ENCODE results near the gene SLC45A1.

Gene SLC45A1

GRCh38 chr1:8315573-8316475, 2.1 kb upstream of the SLC45A1 start:
- no peak for DNase-seq
- Histone ChIP-seq H3K27me3 (ENCODE audit: insufficient read depth, low read length) (peaks cover 2% of the 10 kb centered on the region), H3K79me2 (ENCODE audit: control insufficient read depth, insufficient read depth, low read length, poor library complexity) (peaks cover 6% of the 10 kb centered on the region), H3K4me1 (ENCODE audit: control insufficient read depth in 1 of 2, insufficient read depth in 2 of 2, low read length in 2 of 2) (peaks cover 19 to 26% of the 10 kb centered on the region in 2 experiments), H3K4ac (ENCODE audit: low read depth, low read length) (peak overlapping the region; percentile 72), H3K14ac (ENCODE audit: low read length) (peak overlapping the region; percentile 89), H3K4me3 (ENCODE audit: low read depth, low read length) (no peak overlapping the region), H3K23ac (ENCODE audit: low read length) (no peak overlapping the region), H3K4me2 (ENCODE audit: low read length) (no peak overlapping the region), H2AFZ (ENCODE audit: insufficient read depth, low read length, poor library complexity) (peak overlapping the region; percentile 32), H2BK120ac (ENCODE audit: insufficient read depth, low read length, poor library complexity) (peak overlapping the region; percentile 93), H3K27ac (ENCODE audit: low read depth, low read length) (peak overlapping the region; percentile 93), H3K18ac (ENCODE audit: low read length) (peak overlapping the region; percentile 84), H2AK5ac (ENCODE audit: low read length) (peak overlapping the region; percentile 85), H3K79me1 (ENCODE audit: low read length) (peaks cover 31% of the 10 kb centered on the region), H2BK5ac (ENCODE audit: low read depth, low read length, poor library complexity) (peak overlapping the region; percentile 95), H4K91ac (ENCODE audit: low read depth, low read length) (peak overlapping the region; percentile 95), H4K12ac (ENCODE audit: low read depth, low read length) (peak overlapping the region; percentile 67), H3K36me3 (ENCODE audit: control insufficient read depth in 1 of 2, insufficient read depth in 2 of 2, low read length in 2 of 2) (no peaks in the 10 kb centered on the region), H2BK12ac (ENCODE audit: low read length) (peak overlapping the region; percentile 75), H3K9me3 (ENCODE audit: insufficient read depth, low read depth, low read length) (no peaks in the 10 kb centered on the region), H3K9ac (ENCODE audit: low read length) (no peak overlapping the region), H4K8ac (ENCODE audit: low read depth, low read length) (peak overlapping the region; percentile 77)
- no CpG with 5 or more reads among the region's 14 CpGs for WGBS (ENCODE audit: extremely low coverage, insufficient coverage, insufficient read length)

DNA sequence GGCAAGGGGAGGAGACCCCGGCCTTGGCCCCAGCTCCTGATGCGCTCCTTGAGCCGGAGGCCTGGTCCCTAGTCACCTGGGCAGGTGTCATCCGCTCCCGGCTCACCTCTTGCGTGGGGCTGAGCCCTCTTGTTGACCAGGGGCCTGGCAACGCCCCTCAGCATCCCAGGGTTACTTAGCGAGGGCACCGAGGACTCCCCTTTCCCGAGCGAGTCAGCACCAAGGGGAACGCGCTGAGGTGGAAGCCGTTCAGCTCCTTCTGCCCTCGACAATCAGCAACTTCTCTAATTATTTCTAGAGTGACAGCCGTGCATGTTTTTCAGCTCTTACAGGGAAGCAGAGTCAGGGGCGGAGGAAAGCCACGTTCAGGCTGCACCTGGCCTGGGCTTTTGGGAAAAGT, 522 bp downstream of the SLC45A1 start:
- WGBS (ENCODE audit: extremely low coverage, insufficient coverage, insufficient read length) = no CpG with 5 or more reads among the region's 18 CpGs
- Histone ChIP-seq H3K9me3 (ENCODE audit: insufficient read depth, low read depth, low read length) (no peaks in the 10 kb centered on the region), H3K4me2 (ENCODE audit: low read length) (peak overlapping the region; percentile 77), H3K27me3 (ENCODE audit: insufficient read depth, low read length) (peaks cover 2% of the 10 kb centered on the region), H3K36me3 (ENCODE audit: control insufficient read depth in 1 of 2, insufficient read depth in 2 of 2, low read length in 2 of 2) (no peaks in the 10 kb centered on the region), H3K79me1 (ENCODE audit: low read length) (peaks cover 27% of the 10 kb centered on the region), H3K14ac (ENCODE audit: low read length) (peak overlapping the region; percentile 33), H4K12ac (ENCODE audit: low read depth, low read length) (no peak overlapping the region), H3K9ac (ENCODE audit: low read length) (no peak overlapping the region), H4K91ac (ENCODE audit: low read depth, low read length) (no peak overlapping the region), H3K4ac (ENCODE audit: low read depth, low read length) (no peak overlapping the region), H2BK120ac (ENCODE audit: insufficient read depth, low read length, poor library complexity) (no peak overlapping the region), H2BK5ac (ENCODE audit: low read depth, low read length, poor library complexity) (no peak overlapping the region), H3K23ac (ENCODE audit: low read length) (no peak overlapping the region), H3K4me3 (ENCODE audit: low read depth, low read length) (no peak overlapping the region), H3K79me2 (ENCODE audit: control insufficient read depth, insufficient read depth, low read length, poor library complexity) (peaks cover 6% of the 10 kb centered on the region), H2AFZ (ENCODE audit: insufficient read depth, low read length, poor library complexity) (no peak overlapping the region), H3K27ac (ENCODE audit: low read depth, low read length) (no peak overlapping the region), H3K4me1 (ENCODE audit: control insufficient read depth in 1 of 2, insufficient read depth in 2 of 2, low read length in 2 of 2) (peaks cover 19 to 26% of the 10 kb centered on the region in 2 experiments), H2AK5ac (ENCODE audit: low read length) (no peak overlapping the region), H4K8ac (ENCODE audit: low read depth, low read length) (no peak overlapping the region), H3K18ac (ENCODE audit: low read length) (no peak overlapping the region), H2BK12ac (ENCODE audit: low read length) (no peak overlapping the region)
- no peak for DNase-seq

GRCh38 chr1:8321612-8322011, 3.7 kb downstream of the SLC45A1 start:
- Histone ChIP-seq H3K23ac (ENCODE audit: low read length) (no peak overlapping the region), H3K36me3 (ENCODE audit: control insufficient read depth in 1 of 2, insufficient read depth in 2 of 2, low read length in 2 of 2) (no peaks in the 10 kb centered on the region), H3K9me3 (ENCODE audit: insufficient read depth, low read depth, low read length) (no peaks in the 10 kb centered on the region), H3K79me1 (ENCODE audit: low read length) (peaks cover 5% of the 10 kb centered on the region), H3K4me3 (ENCODE audit: low read depth, low read length) (no peak overlapping the region), H4K91ac (ENCODE audit: low read depth, low read length) (no peak overlapping the region), H2BK120ac (ENCODE audit: insufficient read depth, low read length, poor library complexity) (no peak overlapping the region), H2AK5ac (ENCODE audit: low read length) (no peak overlapping the region), H3K27me3 (ENCODE audit: insufficient read depth, low read length) (peaks cover 2% of the 10 kb centered on the region), H3K4me2 (ENCODE audit: low read length) (no peak overlapping the region), H3K4ac (ENCODE audit: low read depth, low read length) (no peak overlapping the region), H2BK12ac (ENCODE audit: low read length) (no peak overlapping the region), H3K14ac (ENCODE audit: low read length) (no peak overlapping the region), H4K8ac (ENCODE audit: low read depth, low read length) (no peak overlapping the region), H3K9ac (ENCODE audit: low read length) (no peak overlapping the region), H3K4me1 (ENCODE audit: control insufficient read depth in 1 of 2, insufficient read depth in 2 of 2, low read length in 2 of 2) (peaks cover 3 to 13% of the 10 kb centered on the region in 2 experiments), H3K79me2 (ENCODE audit: control insufficient read depth, insufficient read depth, low read length, poor library complexity) (no peaks in the 10 kb centered on the region), H4K12ac (ENCODE audit: low read depth, low read length) (no peak overlapping the region), H3K27ac (ENCODE audit: low read depth, low read length) (no peak overlapping the region), H3K18ac (ENCODE audit: low read length) (no peak overlapping the region), H2BK5ac (ENCODE audit: low read depth, low read length, poor library complexity) (no peak overlapping the region), H2AFZ (ENCODE audit: insufficient read depth, low read length, poor library complexity) (no peak overlapping the region)
- DNase-seq = no peak
- 100% methylated on average over 2 of the region's 3 CpGs for WGBS (ENCODE audit: extremely low coverage, insufficient coverage, insufficient read length)

GRCh38 chr1:8323706-8324105, 5.8 kb downstream of the SLC45A1 start:
- H3K79me1 ChIP-seq (ENCODE audit: low read length) = no peaks in the 10 kb centered on the region
- no peak overlapping the region for H3K4me3 ChIP-seq (ENCODE audit: low read depth, low read length)
- no peak overlapping the region for H3K14ac ChIP-seq (ENCODE audit: low read length)
- no peak overlapping the region for H2BK5ac ChIP-seq (ENCODE audit: low read depth, low read length, poor library complexity)
- H2BK12ac ChIP-seq (ENCODE audit: low read length) = no peak overlapping the region
- no peaks in the 10 kb centered on the region for H3K27me3 ChIP-seq (ENCODE audit: insufficient read depth, low read length)
- no peak overlapping the region for H3K9ac ChIP-seq (ENCODE audit: low read length)
- no peak overlapping the region for H2AFZ ChIP-seq (ENCODE audit: insufficient read depth, low read length, poor library complexity)
- H3K36me3 ChIP-seq (ENCODE audit: control insufficient read depth in 1 of 2, insufficient read depth in 2 of 2, low read length in 2 of 2) = no peaks in the 10 kb centered on the region
- H4K91ac ChIP-seq (ENCODE audit: low read depth, low read length) = no peak overlapping the region
- H4K12ac ChIP-seq (ENCODE audit: low read depth, low read length) = no peak overlapping the region
- no peak overlapping the region for H3K4me2 ChIP-seq (ENCODE audit: low read length)
- H3K9me3 ChIP-seq (ENCODE audit: insufficient read depth, low read depth, low read length) = no peaks in the 10 kb centered on the region
- H4K8ac ChIP-seq (ENCODE audit: low read depth, low read length) = no peak overlapping the region
- no peaks in the 10 kb centered on the region for H3K79me2 ChIP-seq (ENCODE audit: control insufficient read depth, insufficient read depth, low read length, poor library complexity)
- H2AK5ac ChIP-seq (ENCODE audit: low read length) = no peak overlapping the region
- no peak overlapping the region for H3K23ac ChIP-seq (ENCODE audit: low read length)
- DNase-seq = no peak
- no peak overlapping the region for H2BK120ac ChIP-seq (ENCODE audit: insufficient read depth, low read length, poor library complexity)
- H3K27ac ChIP-seq (ENCODE audit: low read depth, low read length) = no peak overlapping the region
- peaks cover 0 to 2% of the 10 kb centered on the region in 2 experiments for H3K4me1 ChIP-seq (ENCODE audit: control insufficient read depth in 1 of 2, insufficient read depth in 2 of 2, low read length in 2 of 2)
- H3K18ac ChIP-seq (ENCODE audit: low read length) = no peak overlapping the region
- H3K4ac ChIP-seq (ENCODE audit: low read depth, low read length) = no peak overlapping the region
- WGBS (ENCODE audit: extremely low coverage, insufficient coverage, insufficient read length) = no CpG with 5 or more reads among the region's 11 CpGs

Data from trophoblast cell (in vitro differentiated cells and primary cell).